GM21825 (cell line): ENCODE results near the gene IL11.

ENCODE experiments used
- ATAC-seq: cut with Tn5 transposase; IDR thresholded peaks from one replicate; pipeline ENCODE4 v1.9.1; 2021; ENCODE audit warnings: mild to moderate bottlenecking, moderate library complexity; ENCODE audit not compliant: unreplicated experiment

Gene IL11

DNA sequence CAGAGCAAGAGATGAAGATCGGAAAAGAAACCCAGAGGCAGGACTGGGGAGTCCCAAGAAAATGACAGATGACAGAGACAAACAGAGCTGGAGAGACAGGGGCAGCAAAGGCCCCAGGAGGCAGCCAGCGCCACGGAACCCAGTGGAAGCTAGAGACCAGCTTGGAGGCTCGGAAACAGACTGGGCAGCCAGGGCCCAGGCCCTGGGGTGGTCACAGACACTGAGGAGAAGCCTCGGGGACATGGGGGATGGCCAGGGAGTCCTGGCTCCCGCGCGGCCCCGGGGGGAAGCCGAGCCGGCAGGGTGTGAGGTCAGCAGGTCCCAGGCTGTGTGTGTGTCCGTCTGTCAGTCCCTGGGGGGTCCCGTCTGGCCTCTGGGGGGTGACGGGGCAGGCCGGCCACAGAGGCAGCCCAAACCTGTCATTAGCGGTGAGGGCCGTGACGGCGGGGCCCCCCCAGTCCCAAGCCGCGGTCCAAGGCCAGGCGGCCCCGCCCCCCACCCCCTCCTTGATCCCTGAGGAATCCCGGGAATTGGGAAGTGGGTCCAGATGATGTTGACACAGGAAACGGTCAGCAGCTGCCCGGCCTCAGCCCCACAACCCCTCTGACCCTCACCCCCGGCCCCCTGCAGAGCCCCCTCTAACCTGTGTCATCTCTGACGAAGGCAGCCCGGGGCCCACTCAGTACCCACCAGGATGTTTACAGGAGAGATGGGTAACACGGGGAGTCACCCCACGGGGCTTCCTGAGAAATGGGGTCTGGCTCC, 3.9 kb upstream of the IL11 start:
- ATAC-seq: no peak

GRCh38 chr19:55373306-55373992, 3.2 kb upstream of the IL11 start:
- no peak for ATAC-seq

GRCh38 chr19:55372316-55373081, 2.2 kb upstream of the IL11 start:
- ATAC-seq: no peak

DNA sequence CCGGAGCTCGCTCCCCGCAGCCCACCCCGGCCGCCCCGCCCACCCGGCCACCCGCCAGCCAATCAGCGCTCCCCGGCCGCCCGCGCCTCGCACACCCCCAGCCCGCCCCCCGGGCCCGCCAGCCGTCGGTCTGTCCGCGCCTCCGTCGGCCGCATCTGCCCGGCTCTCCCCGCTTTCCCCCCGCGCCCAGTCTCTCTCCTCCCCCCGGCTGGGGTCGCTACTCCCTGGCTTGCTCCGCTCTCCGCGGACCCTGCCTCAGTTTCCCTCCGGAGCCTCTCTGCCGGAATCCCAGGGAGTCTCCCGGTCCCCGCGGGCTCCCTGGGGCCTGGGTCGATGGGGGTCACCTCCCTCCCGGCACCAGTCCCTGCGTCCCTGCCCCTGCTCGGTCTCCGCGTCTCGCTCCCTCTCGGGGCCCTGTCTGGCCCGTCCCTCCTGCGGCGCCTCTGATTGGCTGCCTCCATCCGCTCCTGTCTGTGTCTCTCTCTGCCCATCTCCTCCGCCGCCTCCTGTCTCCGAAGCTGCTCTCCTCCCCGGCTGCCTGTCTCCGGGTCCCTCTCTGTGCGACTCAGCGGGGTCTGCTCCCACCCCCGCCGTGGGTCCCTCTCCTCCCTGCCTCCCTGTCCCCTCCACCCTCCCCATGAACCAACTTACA, 484 bp downstream of the IL11 start:
- ATAC-seq: no peak

GRCh38 chr19:55368701-55369563, 1.3 kb downstream of the IL11 start:
- no peak for ATAC-seq

DNA sequence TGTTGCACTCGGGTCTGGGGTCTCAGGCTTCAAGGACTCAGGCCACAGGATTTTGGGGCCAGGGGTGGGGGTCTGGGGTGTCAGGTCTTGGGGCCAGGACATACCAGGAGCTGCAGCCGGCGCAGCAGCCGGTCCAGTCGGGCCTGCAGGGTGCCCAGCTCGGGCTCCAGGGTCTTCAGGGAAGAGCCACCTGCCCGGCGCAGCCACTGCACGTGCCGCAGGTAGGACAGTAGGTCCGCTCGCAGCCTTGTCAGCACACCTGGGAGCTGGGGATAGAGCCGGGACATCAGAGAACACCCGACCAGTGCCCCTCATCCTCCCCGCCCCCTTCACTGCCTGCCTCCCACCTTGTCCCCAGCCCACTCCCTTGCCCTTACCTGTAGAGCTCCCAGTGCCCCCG, 2.2 kb downstream of the IL11 start:
- no peak for ATAC-seq

- ATAC-seq: no peak
Measured at GRCh38 chr19:55366790-55367189, 3.5 kb downstream of the IL11 start.

GRCh38 chr19:55365964-55366363, 4.3 kb downstream of the IL11 start:
- ATAC-seq: no peak

DNA sequence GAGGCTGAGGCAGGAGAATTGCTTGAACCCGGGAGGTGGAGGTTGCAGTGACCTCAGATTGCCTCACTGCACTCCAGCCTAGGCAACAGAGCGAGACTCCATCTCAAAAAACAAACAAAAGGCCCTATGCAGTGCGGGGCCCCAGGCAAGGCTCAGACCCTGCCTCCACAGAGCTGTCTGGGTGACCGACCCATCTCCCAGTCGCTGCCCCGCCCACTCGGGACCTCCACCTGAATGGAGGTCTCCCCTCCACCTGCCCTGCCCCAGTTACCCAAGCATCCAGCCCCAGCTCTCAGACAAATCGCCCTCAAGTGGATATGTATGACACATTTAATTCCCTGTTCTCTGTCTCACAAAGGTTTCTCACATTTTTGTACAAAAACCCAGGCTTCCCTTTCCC, 5.0 kb downstream of the IL11 start:
- ATAC-seq: no peak

DNA sequence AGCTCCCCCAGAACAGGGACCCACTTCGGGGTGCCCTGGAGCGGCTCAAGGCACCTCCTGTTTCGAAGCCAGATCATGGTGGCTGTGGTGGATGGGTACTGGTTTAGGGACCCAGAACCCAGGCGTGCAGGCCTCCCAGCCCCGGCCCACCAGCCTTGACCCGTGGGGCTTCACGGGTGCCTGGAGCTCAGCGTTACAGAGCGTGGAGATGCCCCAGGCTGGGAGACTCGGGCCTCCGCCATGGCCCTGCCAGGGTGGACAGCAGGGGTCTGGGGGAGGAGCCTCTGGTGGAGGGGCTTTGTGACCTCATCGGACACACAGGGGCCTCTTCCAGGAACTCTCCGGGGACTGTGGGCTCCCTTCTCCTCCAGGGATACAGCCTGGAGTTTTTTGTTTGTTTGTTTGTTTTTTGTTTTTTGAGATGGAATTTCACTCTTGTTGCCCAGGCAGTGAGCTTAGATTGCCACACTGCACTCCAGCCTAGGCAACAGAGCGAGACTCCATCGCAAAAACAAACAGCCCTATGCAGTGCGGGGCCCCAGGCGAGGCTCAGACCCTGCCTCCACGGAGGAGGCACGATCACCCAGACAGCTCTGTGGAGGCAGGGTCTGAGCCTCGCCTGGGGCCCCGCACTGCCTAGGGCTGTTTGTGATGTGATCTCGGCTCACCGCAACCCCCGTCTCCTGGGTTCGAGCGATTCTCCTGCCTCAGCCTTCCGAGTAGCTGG, 7.1 kb downstream of the IL11 start, which contains the start of gene GARIN5B:
Gene GARIN5B, minus strand, starts transcription at position 271 of the 727 bp plus-strand sequence. Its CDS starts 194 bp downstream, at position 77.
- ATAC-seq: no peak

GRCh38 chr19:55362174-55362989, 7.9 kb downstream of the IL11 start:
- ATAC-seq: no peak

- no peak for ATAC-seq
Measured at GRCh38 chr19:55360902-55361301, 9.4 kb downstream of the IL11 start.

GRCh38 chr19:55358943-55359908, 11.0 kb downstream of the IL11 start:
- no peak for ATAC-seq

DNA sequence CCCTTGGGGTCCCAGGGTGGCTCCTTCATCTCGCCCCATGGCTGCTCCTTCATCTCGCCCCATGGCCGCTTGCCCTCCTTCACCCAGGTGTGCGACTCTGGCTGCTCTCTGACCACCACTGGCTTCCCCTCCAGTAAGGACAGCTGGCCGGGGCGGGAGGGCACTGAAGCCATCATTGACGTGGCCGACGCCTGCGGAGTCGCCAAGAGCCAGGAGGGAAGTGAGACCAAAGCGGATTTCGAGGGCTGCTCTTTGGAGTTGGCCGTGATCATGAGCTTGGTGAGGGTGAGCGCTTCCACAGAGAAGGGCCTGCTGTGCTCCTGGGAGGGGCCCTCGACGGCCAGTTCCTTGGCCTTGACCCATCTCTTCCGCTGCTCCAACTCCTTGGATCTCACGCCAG, 11.8 kb downstream of the IL11 start:
- ATAC-seq: no peak

DNA sequence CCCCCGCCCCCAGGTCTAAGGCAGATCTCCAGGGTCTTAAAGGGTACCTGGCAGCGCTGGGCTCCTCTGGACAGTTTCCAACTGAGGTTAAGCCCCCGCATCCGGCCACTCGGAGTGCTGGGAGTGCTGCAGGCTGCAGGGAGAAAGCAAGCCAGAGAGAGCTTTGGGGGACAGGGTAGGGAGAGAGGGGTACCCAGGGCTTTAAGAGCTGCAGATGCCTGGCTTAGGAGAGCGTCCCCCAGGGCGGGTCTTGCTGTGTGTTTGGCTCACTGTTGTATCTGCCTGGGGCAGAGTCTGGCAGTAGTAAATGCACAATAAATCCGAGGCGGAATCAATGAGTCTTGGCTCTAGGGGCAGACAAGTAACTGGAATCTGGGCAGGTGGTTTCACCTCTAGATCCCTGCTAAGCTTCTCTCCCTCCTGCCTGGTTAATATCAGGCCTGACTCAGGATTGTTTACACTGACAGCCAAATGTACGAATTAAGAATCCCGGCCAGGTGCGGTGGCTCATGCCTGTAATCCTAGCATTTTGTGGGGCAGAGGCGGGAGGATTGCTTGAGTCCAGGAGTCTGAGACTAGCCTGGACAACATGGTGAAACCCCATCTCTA, 14.9 kb downstream of the IL11 start:
- no peak for ATAC-seq

DNA sequence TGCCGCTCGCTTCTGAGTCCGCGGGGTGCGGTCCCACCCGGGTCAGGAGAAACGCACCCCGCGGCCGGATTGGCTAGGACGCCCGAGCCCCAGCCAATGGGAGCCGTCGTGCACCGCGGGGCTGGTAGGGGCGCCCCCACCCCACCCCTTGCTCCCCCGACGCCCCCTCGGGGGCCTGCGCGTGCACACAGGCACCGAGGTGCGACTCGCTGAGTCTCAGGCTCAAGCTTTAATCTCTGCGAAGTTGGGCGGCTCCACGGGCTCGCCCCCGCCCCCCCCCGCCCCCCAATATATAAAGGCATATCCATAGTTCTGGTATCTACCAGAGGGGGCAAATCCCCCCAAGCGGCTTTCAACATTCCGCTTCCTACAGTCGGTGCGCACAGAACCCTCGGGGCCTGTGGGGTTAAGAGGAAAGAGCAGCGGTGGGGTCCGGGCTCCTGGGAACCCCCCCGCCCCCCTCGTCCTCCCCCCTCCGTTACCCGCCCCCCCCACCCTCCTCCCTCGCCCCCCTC, 15.5 kb downstream of the IL11 start, which contains the start of gene COX6B2:
Gene COX6B2, minus strand, starts transcription at position 22 of the 515 bp plus-strand sequence. CDS start 198 bp downstream, outside the sequence.
- no peak for ATAC-seq
